Liver (tissue), 9 donors: ENCODE measurements around the gene MIB2. TPM values are rescaled to one million over a fixed set of nuclear protein-coding genes. Genes with fewer than 3 reads are reported as not detected.

Experiments
- DNase-seq: peaks from one replicate; pipeline ENCODE4 v3.0.0-alpha.2; 2017; ENCODE audit warnings: low spot score
- H3K27ac ChIP-seq, 2 donors: one replicate each; pipeline ENCODE4 v1.7.0; 2013; ENCODE audit warnings: inconsistent platforms in 2 of 2, low read length in 2 of 2, control low read depth in 1 of 2, low read depth in 1 of 2, mild to moderate bottlenecking in 1 of 2
- H3K27me3 ChIP-seq, 4 donors: one replicate each; pipeline versions ENCODE4 v1.6.1 to v1.7.0; 2013; ENCODE audit warnings: low read length in 3 of 4, inconsistent platforms in 1 of 4, mild to moderate bottlenecking in 1 of 4, moderate library complexity in 1 of 4; ENCODE audit not compliant: control insufficient read depth in 4 of 4, insufficient read depth in 4 of 4
- H3K36me3 ChIP-seq, 4 donors: one replicate each; pipeline versions ENCODE4 v1.6.1 to v1.7.0; 2013; ENCODE audit warnings: low read length in 3 of 4, mild to moderate bottlenecking in 3 of 4, low read depth in 1 of 4, moderate library complexity in 1 of 4; ENCODE audit not compliant: control insufficient read depth in 4 of 4, insufficient read depth in 3 of 4
- H3K4me1 ChIP-seq, 4 donors: one replicate each; pipeline versions ENCODE4 v1.6.1 to v1.7.0; 2013; ENCODE audit warnings: low read length in 3 of 4, mild to moderate bottlenecking in 3 of 4, moderate library complexity in 1 of 4; ENCODE audit not compliant: control insufficient read depth in 4 of 4, insufficient read depth in 4 of 4
- H3K4me3 ChIP-seq, 3 donors: one replicate each; pipeline versions ENCODE4 v1.6.1 to v1.7.0; 2013; ENCODE audit warnings: low read length in 3 of 3, control low read depth in 1 of 3, low read depth in 1 of 3, mild to moderate bottlenecking in 1 of 3
- H3K9ac ChIP-seq, 2 donors: one replicate each; pipeline ENCODE4 v1.7.0; 2013; ENCODE audit warnings: low read length in 2 of 2, mild to moderate bottlenecking in 2 of 2, moderate library complexity in 2 of 2, control low read depth in 1 of 2, low read depth in 1 of 2
- H3K9me3 ChIP-seq, 4 donors: one replicate each; pipeline versions ENCODE4 v1.6.1 to v1.7.0; 2013; ENCODE audit warnings: low read length in 3 of 4; ENCODE audit not compliant: control insufficient read depth in 4 of 4
- EGR1 ChIP-seq, 2 donors: IDR thresholded peaks; 2 replicates each; pipeline ENCODE4 v1.6.1; 2016 to 2018; ENCODE audit warnings: antibody characterized with exemption in 2 of 2, low read depth in 2 of 2
- FOXA2 ChIP-seq: IDR thresholded peaks from 2 replicates; pipeline ENCODE4 v1.6.1; 2016; ENCODE audit warnings: antibody characterized with exemption
- GABPA ChIP-seq, 2 donors: IDR thresholded peaks in 1 of 2; conservative IDR thresholded peaks in 1 of 2; 2 replicates each; pipeline ENCODE4 v1.6.1; 2016; ENCODE audit warnings: antibody characterized with exemption in 2 of 2, mild to moderate bottlenecking in 1 of 2, moderate library complexity in 1 of 2
- HNF4A ChIP-seq, 2 donors: conservative IDR thresholded peaks; 2 replicates each; pipeline ENCODE4 v1.6.1; 2016; ENCODE audit warnings: antibody characterized with exemption in 2 of 2, mild to moderate bottlenecking in 2 of 2
- HNF4G ChIP-seq: IDR thresholded peaks from 2 replicates; pipeline ENCODE4 v1.6.1; 2016; ENCODE audit warnings: antibody characterized with exemption
- NR2F2 ChIP-seq: IDR thresholded peaks from 2 replicates; pipeline ENCODE4 v1.6.1; 2016; ENCODE audit warnings: antibody characterized with exemption
- RAD21 ChIP-seq, 2 donors: IDR thresholded peaks; 2 replicates each; pipeline ENCODE4 v1.6.1; 2016; ENCODE audit warnings: antibody characterized with exemption in 2 of 2, mild to moderate bottlenecking in 2 of 2
- SP1 ChIP-seq: IDR thresholded peaks from 2 replicates; pipeline ENCODE4 v1.6.1; 2018; ENCODE audit warnings: antibody characterized with exemption, mild to moderate bottlenecking
- TAF1 ChIP-seq: conservative IDR thresholded peaks from 2 replicates; pipeline ENCODE4 v1.6.1; 2016; ENCODE audit warnings: antibody characterized with exemption, mild to moderate bottlenecking
- YY1 ChIP-seq: IDR thresholded peaks from 2 replicates; pipeline ENCODE4 v1.6.1; 2016; ENCODE audit warnings: antibody characterized with exemption, mild to moderate bottlenecking
- WGBS: extraction: QIAGEN DNeasy Blood & Tissue Kit; methylation state at CpG from one replicate; pipeline ENCODE4 v1.1.7; 2013; 5-methylcytosine and 5-hydroxymethylcytosine counted together
- polyA plus RNA-seq, 2 donors: library from polyadenylated mRNA; stranded (reverse) in 1 of 2; unstranded in 1 of 2; fragments of 200-250 nt in 1 of 2; fragments of >200 nt in 1 of 2; fragmentation: Nextera tagmentation in 1 of 2; extraction: Ambion mirVana in 1 of 2; gene quantifications; one replicate each; pipeline versions ENCODE4 v1.2.1 to v1.2.3, GENCODE V29; 2013 to 2015
- total RNA-seq, 2 donors: library from RNA; depleted of rRNA; stranded (reverse); fragments of >200 nt; gene quantifications; one replicate each; pipeline ENCODE4 v1.2.3, GENCODE V29; 2014
- TF ChIP-seq, protein P1 (sequence below): IDR thresholded peaks from 2 replicates; pipeline ENCODE4 v1.6.1; 2016; ENCODE audit warnings: antibody characterized with exemption, mild to moderate bottlenecking
- TF ChIP-seq, protein P2 (sequence below): fragments of 150-350 bp; IDR thresholded peaks from 2 replicates; pipeline ENCODE4 v1.5.1; 2017; ENCODE audit warnings: improper control_type of control experiment, low read depth, low read length; ENCODE audit not compliant: missing input control
- TF ChIP-seq, protein P3 (sequence below): IDR thresholded peaks from 2 replicates; pipeline ENCODE4 v1.6.1; 2016; ENCODE audit warnings: antibody characterized with exemption
- TF ChIP-seq, protein P4 (sequence below): IDR thresholded peaks from 2 replicates; pipeline ENCODE4 v1.6.1; 2016; ENCODE audit warnings: antibody characterized with exemption
- donor health status: healthy.
- donor health status: healthy.
- donor health status: healthy.
- donor health status: healthy.
- donor health status: healthy.

Gene MIB2
- total and polyA plus RNA-seq, 4 donors = 9.8 to 33.0 (median 19.2) TPM

DNA sequence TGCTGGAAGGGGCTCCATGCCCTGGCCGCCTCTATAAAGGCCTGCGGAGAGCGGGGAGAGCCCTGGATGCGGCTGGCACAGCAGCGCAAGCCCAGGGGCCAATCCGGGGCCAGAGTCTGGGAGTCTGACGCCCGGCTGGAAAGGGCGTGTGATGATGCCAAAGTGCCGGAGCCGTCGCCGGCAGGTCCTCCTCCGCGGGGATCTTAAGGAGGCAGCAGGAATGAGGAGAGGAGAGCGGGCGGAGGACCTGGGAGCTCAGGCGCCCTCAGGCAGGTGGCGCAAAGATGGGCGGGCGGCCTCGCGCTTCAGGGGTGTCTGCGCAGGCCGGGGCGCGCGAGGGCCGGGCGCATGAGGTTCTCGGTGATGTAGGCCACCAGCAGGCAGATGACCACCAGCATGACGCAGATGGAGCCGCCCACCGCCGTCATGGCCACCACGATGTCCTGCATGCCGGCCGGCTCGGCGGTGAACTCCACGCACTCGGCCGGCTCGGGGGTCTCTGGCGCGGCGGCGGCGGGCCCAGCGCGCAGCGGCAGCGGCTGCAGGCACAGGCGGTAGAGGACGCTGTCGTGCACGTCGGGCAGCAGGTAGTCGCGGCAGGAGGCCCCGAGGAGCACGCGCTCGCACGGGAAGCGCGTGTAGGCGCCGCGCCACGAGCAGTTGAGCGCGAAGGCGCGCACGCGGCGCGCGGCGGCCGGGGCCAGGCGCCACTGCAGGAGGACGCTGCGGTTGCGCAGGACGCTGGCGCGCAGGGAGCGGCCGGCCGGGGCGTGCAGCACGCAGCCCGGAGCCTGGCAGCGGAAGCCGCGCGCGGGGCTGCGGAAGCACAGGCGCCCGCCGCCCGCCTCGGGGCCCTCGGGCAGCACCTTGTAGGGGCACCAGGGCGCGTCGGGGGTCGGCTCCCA is 16.0 kb upstream of the MIB2 start:
- TF ChIP-seq EGR1 (IDR thresholded peaks at IDR 0.05; ENCODE audit: low read depth in 2 of 2) (no peak), GABPA (IDR thresholded peaks at IDR 0.05 in 1 of 2, conservative IDR thresholded peaks at IDR 0.05 in 1 of 2) (no peak), FOXA2 (no peak)
- H3K36me3 ChIP-seq = no peaks in the 10 kb centered on the region
- DNase-seq = no peak
- H3K4me3 ChIP-seq = peak overlapping the region in 1 of 3 donors; percentile 58
- no peak overlapping the region for H3K9ac ChIP-seq
- H3K9me3 ChIP-seq = no peaks in the 10 kb centered on the region
- peaks cover 2 to 22% (median 13%) of the 10 kb centered on the region in 4 donors for H3K4me1 ChIP-seq
- WGBS = 10% methylated on average over 111 of the region's 111 CpGs
- no peak overlapping the region for H3K27ac ChIP-seq
- peaks cover 0 to 11% (median 2%) of the 10 kb centered on the region in 4 donors for H3K27me3 ChIP-seq

DNA sequence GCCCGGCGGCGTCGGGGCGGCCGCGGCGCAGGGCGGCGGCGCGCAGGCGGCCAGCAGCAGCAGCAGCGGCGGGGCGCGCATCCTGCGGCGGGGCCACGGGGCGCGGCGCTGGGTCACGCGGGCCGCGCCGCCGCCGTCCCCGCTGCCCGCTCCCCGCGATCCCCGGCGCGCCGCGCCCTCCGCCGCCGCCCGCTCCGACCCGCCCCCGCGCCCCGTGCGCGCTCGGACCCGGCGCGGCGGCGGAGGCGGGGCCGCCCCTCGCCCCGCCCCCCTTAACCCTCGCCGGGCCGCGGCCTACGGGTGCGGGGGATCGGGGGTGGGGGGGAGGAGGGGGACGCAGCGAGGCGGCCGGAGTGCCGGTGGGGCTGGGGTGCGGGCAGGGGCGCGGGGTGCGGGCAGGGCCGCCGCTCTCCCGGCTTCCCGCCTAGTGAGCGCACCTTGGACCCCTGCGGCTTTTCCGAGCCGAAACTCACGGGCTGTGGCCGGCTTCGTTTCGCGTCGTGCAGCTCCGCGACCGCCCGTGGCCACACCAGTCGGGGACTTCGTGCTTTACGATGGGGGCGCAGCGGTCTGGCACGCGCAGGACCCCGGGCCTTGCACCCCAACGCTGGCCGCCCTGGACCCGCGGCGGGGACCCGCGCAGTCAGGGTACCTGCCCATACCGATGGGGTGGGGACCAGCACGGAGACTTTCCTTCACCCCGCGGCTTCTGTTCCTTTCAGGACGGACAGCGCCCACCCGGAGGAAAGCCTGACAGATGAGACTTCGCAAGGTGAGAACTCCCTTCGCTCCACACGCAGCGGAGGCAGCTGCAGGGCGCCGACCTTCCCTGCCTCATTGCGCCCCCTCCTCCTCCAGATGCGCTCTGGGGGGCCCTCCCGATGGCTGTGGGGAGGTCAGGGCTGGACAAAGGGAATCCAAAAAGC is 15.1 kb upstream of the MIB2 start, which contains the start of gene FNDC10:
Gene FNDC10 (minus strand): TSS at position 201 of the 926 bp plus-strand sequence. CDS start 120 bp downstream, at position 81.
- no peak for DNase-seq
- Histone ChIP-seq H3K27me3 (peaks cover 0 to 11% (median 2%) of the 10 kb centered on the region in 4 donors), H3K36me3 (no peaks in the 10 kb centered on the region), H3K9me3 (no peaks in the 10 kb centered on the region), H3K9ac (no peak within 1 kb of the TSS), H3K27ac (no peak within 1 kb of the TSS), H3K4me3 (peak within 1 kb of the TSS in 1 of 3 donors; percentile 58), H3K4me1 (peaks cover 2 to 22% (median 13%) of the 10 kb centered on the region in 4 donors)
- WGBS = 4% methylated on average over 122 of the region's 125 CpGs
- TF ChIP-seq HNF4A (conservative IDR thresholded peaks at IDR 0.05) = no peak
- no peak for TF ChIP-seq FOXA2
- TF ChIP-seq, protein P1, sequence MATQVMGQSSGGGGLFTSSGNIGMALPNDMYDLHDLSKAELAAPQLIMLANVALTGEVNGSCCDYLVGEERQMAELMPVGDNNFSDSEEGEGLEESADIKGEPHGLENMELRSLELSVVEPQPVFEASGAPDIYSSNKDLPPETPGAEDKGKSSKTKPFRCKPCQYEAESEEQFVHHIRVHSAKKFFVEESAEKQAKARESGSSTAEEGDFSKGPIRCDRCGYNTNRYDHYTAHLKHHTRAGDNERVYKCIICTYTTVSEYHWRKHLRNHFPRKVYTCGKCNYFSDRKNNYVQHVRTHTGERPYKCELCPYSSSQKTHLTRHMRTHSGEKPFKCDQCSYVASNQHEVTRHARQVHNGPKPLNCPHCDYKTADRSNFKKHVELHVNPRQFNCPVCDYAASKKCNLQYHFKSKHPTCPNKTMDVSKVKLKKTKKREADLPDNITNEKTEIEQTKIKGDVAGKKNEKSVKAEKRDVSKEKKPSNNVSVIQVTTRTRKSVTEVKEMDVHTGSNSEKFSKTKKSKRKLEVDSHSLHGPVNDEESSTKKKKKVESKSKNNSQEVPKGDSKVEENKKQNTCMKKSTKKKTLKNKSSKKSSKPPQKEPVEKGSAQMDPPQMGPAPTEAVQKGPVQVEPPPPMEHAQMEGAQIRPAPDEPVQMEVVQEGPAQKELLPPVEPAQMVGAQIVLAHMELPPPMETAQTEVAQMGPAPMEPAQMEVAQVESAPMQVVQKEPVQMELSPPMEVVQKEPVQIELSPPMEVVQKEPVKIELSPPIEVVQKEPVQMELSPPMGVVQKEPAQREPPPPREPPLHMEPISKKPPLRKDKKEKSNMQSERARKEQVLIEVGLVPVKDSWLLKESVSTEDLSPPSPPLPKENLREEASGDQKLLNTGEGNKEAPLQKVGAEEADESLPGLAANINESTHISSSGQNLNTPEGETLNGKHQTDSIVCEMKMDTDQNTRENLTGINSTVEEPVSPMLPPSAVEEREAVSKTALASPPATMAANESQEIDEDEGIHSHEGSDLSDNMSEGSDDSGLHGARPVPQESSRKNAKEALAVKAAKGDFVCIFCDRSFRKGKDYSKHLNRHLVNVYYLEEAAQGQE = no peak
- TF ChIP-seq, protein P2, sequence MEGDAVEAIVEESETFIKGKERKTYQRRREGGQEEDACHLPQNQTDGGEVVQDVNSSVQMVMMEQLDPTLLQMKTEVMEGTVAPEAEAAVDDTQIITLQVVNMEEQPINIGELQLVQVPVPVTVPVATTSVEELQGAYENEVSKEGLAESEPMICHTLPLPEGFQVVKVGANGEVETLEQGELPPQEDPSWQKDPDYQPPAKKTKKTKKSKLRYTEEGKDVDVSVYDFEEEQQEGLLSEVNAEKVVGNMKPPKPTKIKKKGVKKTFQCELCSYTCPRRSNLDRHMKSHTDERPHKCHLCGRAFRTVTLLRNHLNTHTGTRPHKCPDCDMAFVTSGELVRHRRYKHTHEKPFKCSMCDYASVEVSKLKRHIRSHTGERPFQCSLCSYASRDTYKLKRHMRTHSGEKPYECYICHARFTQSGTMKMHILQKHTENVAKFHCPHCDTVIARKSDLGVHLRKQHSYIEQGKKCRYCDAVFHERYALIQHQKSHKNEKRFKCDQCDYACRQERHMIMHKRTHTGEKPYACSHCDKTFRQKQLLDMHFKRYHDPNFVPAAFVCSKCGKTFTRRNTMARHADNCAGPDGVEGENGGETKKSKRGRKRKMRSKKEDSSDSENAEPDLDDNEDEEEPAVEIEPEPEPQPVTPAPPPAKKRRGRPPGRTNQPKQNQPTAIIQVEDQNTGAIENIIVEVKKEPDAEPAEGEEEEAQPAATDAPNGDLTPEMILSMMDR = no peak
- TF ChIP-seq TAF1 = no peak
- TF ChIP-seq NR2F2 = no peak
- no peak for TF ChIP-seq EGR1 (IDR thresholded peaks at IDR 0.05; ENCODE audit: low read depth in 2 of 2)
- TF ChIP-seq HNF4G = no peak
- no peak for TF ChIP-seq YY1
- no peak for TF ChIP-seq GABPA (IDR thresholded peaks at IDR 0.05 in 1 of 2, conservative IDR thresholded peaks at IDR 0.05 in 1 of 2)
- TF ChIP-seq RAD21 (IDR thresholded peaks at IDR 0.05) = no peak
- no peak for TF ChIP-seq SP1
- TF ChIP-seq, protein P3, sequence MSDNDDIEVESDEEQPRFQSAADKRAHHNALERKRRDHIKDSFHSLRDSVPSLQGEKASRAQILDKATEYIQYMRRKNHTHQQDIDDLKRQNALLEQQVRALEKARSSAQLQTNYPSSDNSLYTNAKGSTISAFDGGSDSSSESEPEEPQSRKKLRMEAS = no peak
- TF ChIP-seq, protein P4, sequence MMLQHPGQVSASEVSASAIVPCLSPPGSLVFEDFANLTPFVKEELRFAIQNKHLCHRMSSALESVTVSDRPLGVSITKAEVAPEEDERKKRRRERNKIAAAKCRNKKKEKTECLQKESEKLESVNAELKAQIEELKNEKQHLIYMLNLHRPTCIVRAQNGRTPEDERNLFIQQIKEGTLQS = no peak
